Measurements from ENCODE around the gene TIPARP. TPM values are rescaled to one million over a fixed set of nuclear protein-coding genes. Genes with fewer than 3 reads are reported as not detected.
A peak's percentile ranks its signal among the peaks of the same experiment; 100 is the strongest.

Gene TIPARP
- polyA plus RNA-seq, 1 of the 3 experiments (the other 2 are of a cell fraction), result 6.2 TPM

DNA sequence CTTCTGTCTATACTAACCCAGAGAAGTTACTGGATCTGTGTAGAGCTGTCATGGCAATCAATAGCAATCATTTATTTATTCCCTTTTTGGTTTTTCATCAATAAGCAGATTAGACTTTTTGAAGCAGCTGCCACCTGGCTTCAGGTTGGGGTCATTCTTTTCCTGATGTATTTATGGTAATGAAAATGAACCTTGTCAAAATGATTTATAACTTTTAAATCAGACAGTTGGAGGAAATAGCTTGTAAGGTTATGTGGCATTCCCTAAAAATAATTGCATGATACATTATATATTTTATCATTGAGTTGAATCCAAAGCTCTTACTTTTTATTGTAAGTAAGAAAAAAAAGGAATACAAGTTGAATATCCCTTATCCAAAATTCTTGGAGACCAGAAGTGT is 8.6 kb downstream of the TIPARP start:
- Histone ChIP-seq H3K9me2 (no peaks in the 10 kb centered on the region), H3K27me3 (ENCODE audit: insufficient read depth) (no peaks in the 10 kb centered on the region), H3K9me3 (no peaks in the 10 kb centered on the region), H2AFZ (ENCODE audit: low read depth) (no peak overlapping the region), H3F3A (replicated peaks; ENCODE audit: insufficient read depth) (peaks cover 4% of the 10 kb centered on the region), H3K9ac (no peak overlapping the region), H3K79me2 (ENCODE audit: insufficient read depth) (peaks cover 98% of the 10 kb centered on the region), H3K4me2 (no peak overlapping the region), H3K27ac (ENCODE audit: low read depth in 2 of 2, low read length in 1 of 2) (no peak overlapping the region), H4K20me1 (ENCODE audit: insufficient read depth) (peaks cover 29% of the 10 kb centered on the region), H3K4me1 (ENCODE audit: control insufficient read depth in 1 of 2, insufficient read depth in 2 of 2, low read depth in 1 of 2, low read length in 1 of 2) (peaks cover 15 to 64% of the 10 kb centered on the region in 2 experiments; a peak in 3 of 4 replicates), H3K36me3 (replicated peaks in 1 of 2; ENCODE audit: control insufficient read depth in 1 of 2, insufficient read depth in 2 of 2, low read length in 1 of 2) (peaks cover 40 to 41% of the 10 kb centered on the region in 2 experiments), H3K4me3 (ENCODE audit: low read depth in 2 of 2, low read length in 1 of 2) (no peak overlapping the region)
- ChIA-PET POLR2A (no interaction called here), CTCF (interaction anchor here (1.6 kb wide), 1 partner anchor 9 kb away, joined by 6 read pairs; no protein-coding TSS in a partner anchor)
- no peak for TF ChIP-seq SMC3 (IDR thresholded peaks at IDR 0.05; ENCODE audit: low read depth, low read length)
- no peak for DNase-seq

DNA sequence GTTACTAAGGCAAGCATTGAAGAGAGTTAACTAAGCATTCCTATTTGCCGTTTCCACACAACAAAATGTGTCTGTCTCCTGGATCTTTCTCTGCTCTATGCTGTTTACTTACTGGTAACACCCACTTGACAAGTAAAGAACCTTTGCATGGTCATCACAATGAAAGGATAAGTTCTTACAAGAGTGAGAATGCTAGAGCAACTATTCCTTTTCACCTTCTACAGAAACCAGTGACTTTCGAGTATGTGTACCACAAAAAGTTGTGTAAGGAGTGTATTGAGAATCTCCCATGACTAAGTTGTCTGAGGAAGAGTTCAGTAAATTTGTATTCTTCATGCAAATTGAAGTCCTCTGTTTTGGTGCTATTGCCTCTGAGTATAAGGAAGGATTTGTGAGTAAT is 10.8 kb downstream of the TIPARP start:
- Histone ChIP-seq H3K79me2 (ENCODE audit: insufficient read depth) (peaks cover 98% of the 10 kb centered on the region), H3K27ac (ENCODE audit: low read depth in 2 of 2, low read length in 1 of 2) (peak overlapping the region in 1 of 2 experiments; percentile 2; a peak in 1 of 4 replicates), H3F3A (replicated peaks; ENCODE audit: insufficient read depth) (peaks cover 4% of the 10 kb centered on the region), H2AFZ (ENCODE audit: low read depth) (no peak overlapping the region), H4K20me1 (ENCODE audit: insufficient read depth) (peaks cover 29% of the 10 kb centered on the region), H3K4me1 (ENCODE audit: control insufficient read depth in 1 of 2, insufficient read depth in 2 of 2, low read depth in 1 of 2, low read length in 1 of 2) (peaks cover 15 to 74% of the 10 kb centered on the region in 2 experiments; a peak in 3 of 4 replicates), H3K36me3 (replicated peaks in 1 of 2; ENCODE audit: control insufficient read depth in 1 of 2, insufficient read depth in 2 of 2, low read length in 1 of 2) (peaks cover 23 to 25% of the 10 kb centered on the region in 2 experiments), H3K9me3 (no peaks in the 10 kb centered on the region), H3K4me3 (ENCODE audit: low read depth in 2 of 2, low read length in 1 of 2) (no peak overlapping the region), H3K9ac (no peak overlapping the region), H3K9me2 (no peaks in the 10 kb centered on the region), H3K27me3 (ENCODE audit: insufficient read depth) (no peaks in the 10 kb centered on the region), H3K4me2 (peak overlapping the region; percentile 28)
- TF ChIP-seq ELF1 (IDR thresholded peaks at IDR 0.05), result no peak
- TF ChIP-seq, protein P1, sequence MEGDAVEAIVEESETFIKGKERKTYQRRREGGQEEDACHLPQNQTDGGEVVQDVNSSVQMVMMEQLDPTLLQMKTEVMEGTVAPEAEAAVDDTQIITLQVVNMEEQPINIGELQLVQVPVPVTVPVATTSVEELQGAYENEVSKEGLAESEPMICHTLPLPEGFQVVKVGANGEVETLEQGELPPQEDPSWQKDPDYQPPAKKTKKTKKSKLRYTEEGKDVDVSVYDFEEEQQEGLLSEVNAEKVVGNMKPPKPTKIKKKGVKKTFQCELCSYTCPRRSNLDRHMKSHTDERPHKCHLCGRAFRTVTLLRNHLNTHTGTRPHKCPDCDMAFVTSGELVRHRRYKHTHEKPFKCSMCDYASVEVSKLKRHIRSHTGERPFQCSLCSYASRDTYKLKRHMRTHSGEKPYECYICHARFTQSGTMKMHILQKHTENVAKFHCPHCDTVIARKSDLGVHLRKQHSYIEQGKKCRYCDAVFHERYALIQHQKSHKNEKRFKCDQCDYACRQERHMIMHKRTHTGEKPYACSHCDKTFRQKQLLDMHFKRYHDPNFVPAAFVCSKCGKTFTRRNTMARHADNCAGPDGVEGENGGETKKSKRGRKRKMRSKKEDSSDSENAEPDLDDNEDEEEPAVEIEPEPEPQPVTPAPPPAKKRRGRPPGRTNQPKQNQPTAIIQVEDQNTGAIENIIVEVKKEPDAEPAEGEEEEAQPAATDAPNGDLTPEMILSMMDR (IDR thresholded peaks at IDR 0.05), result no peak
- no peak for TF ChIP-seq GATA2 (CRISPR knock-in tag; IDR thresholded peaks at IDR 0.05)
- TF ChIP-seq EZH2phosphoT487 (IDR thresholded peaks at IDR 0.05; ENCODE audit: borderline replicate concordance, low read depth), result no peak
- no peak for TF ChIP-seq TEAD4 (IDR thresholded peaks at IDR 0.05; ENCODE audit: borderline replicate concordance, insufficient read depth)
- TF ChIP-seq, protein P2, sequence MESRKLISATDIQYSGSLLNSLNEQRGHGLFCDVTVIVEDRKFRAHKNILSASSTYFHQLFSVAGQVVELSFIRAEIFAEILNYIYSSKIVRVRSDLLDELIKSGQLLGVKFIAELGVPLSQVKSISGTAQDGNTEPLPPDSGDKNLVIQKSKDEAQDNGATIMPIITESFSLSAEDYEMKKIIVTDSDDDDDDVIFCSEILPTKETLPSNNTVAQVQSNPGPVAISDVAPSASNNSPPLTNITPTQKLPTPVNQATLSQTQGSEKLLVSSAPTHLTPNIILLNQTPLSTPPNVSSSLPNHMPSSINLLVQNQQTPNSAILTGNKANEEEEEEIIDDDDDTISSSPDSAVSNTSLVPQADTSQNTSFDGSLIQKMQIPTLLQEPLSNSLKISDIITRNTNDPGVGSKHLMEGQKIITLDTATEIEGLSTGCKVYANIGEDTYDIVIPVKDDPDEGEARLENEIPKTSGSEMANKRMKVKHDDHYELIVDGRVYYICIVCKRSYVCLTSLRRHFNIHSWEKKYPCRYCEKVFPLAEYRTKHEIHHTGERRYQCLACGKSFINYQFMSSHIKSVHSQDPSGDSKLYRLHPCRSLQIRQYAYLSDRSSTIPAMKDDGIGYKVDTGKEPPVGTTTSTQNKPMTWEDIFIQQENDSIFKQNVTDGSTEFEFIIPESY (IDR thresholded peaks at IDR 0.05; ENCODE audit: borderline replicate concordance, low read depth), result no peak
- TF ChIP-seq RAD21 (IDR thresholded peaks at IDR 0.05; ENCODE audit: low read length), result no peak
- no peak for TF ChIP-seq RXRA (IDR thresholded peaks at IDR 0.05; ENCODE audit: borderline replicate concordance, low read depth)
- TF ChIP-seq, protein P3, sequence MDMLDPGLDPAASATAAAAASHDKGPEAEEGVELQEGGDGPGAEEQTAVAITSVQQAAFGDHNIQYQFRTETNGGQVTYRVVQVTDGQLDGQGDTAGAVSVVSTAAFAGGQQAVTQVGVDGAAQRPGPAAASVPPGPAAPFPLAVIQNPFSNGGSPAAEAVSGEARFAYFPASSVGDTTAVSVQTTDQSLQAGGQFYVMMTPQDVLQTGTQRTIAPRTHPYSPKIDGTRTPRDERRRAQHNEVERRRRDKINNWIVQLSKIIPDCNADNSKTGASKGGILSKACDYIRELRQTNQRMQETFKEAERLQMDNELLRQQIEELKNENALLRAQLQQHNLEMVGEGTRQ (IDR thresholded peaks at IDR 0.05; ENCODE audit: borderline replicate concordance, low read depth, low read length), result no peak
- no peak for TF ChIP-seq FOXJ3 (CRISPR knock-in tag; IDR thresholded peaks at IDR 0.05)
- TF ChIP-seq RCOR1 (IDR thresholded peaks at IDR 0.05; ENCODE audit: low read length), result no peak
- no peak for TF ChIP-seq JUND (IDR thresholded peaks at IDR 0.05)
- TF ChIP-seq TAF1 (IDR thresholded peaks at IDR 0.05; ENCODE audit: borderline replicate concordance, low read depth, low read length), result no peak
- no peak for TF ChIP-seq YY1 (IDR thresholded peaks at IDR 0.05; ENCODE audit: low read depth)
- TF ChIP-seq, protein P4, sequence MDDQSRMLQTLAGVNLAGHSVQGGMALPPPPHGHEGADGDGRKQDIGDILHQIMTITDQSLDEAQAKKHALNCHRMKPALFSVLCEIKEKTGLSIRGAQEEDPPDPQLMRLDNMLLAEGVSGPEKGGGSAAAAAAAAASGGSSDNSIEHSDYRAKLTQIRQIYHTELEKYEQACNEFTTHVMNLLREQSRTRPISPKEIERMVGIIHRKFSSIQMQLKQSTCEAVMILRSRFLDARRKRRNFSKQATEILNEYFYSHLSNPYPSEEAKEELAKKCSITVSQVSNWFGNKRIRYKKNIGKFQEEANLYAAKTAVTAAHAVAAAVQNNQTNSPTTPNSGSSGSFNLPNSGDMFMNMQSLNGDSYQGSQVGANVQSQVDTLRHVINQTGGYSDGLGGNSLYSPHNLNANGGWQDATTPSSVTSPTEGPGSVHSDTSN (IDR thresholded peaks at IDR 0.05), result no peak
- no peak for TF ChIP-seq EP300 (IDR thresholded peaks at IDR 0.05; ENCODE audit: borderline replicate concordance in 1 of 2, low read depth in 1 of 2, low read length in 1 of 2)
- no peak for TF ChIP-seq TCF12 (IDR thresholded peaks at IDR 0.05)
- POLR2A ChIA-PET, result no interaction called here
- CTCF ChIA-PET, result interaction anchor here (1.2 to 2.0 kb wide), 2 partner anchors 10 to 404 kb away, joined by 3 to 13 read pairs; partner anchors contain the start of gene TIPARP
- WGBS (ENCODE audit: low lambda C conversion rate), result 76% methylated on average over 2 of the region's 2 CpGs
- DNase-seq, result no peak

Data from SK-N-SH (cell line).